Keratinocyte (primary cell): ENCODE data around the gene NQO2.

Source experiments
- EZH2 ChIP-seq: IDR thresholded peaks from one replicate; pipeline ENCODE4 v1.6.1; 2012; ENCODE audit warnings: inconsistent platforms, mild to moderate bottlenecking, low read length, moderate library complexity
- TF ChIP-seq, protein P1 (sequence below), 3 experiments: IDR thresholded peaks in 1 of 3; conservative IDR thresholded peaks in 1 of 3; optimal IDR thresholded peaks in 1 of 3; 2 replicates in 2 of 3; 3 replicates in 1 of 3; pipeline versions ENCODE3 to v1.5.1; 2011; ENCODE audit warnings: low read length in 3 of 3, mild to moderate bottlenecking in 3 of 3, moderate library complexity in 2 of 3, control low read depth in 1 of 3, inconsistent platforms in 1 of 3; ENCODE audit not compliant: insufficient read depth in 2 of 3; ENCODE audit errors: extremely low read depth in 1 of 3

DNA sequence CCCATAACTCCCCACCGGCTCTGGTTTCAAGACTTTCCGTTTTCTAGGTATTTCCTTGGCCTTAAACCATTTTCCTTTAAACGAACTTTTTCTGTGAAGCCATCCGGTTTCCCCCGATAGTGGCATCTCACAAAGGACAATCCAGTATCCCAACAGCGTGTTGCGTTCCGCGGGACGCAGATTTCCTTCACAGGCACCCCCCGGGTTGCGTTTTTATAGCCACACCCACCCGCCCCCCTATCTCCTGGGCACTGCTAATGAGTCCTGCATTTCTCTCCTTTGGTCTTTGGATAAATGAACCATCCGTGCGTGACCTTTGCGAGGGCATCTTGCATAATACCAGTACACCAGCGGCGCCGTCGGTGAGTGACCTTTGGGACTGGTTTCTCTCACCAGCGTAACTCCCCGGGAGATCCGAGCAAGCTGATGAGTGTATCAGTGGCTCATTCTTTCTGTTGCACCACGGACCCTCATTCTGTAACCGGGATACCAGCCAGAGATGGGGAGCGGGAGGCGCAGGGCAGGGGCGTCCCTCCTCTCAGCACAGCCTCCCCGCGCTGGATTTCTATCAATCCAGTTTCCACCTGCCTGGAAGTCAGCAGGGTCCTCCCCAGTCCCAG is 586 bp upstream of the NQO2 start:
- no peak for TF ChIP-seq EZH2
- TF ChIP-seq, protein P1, sequence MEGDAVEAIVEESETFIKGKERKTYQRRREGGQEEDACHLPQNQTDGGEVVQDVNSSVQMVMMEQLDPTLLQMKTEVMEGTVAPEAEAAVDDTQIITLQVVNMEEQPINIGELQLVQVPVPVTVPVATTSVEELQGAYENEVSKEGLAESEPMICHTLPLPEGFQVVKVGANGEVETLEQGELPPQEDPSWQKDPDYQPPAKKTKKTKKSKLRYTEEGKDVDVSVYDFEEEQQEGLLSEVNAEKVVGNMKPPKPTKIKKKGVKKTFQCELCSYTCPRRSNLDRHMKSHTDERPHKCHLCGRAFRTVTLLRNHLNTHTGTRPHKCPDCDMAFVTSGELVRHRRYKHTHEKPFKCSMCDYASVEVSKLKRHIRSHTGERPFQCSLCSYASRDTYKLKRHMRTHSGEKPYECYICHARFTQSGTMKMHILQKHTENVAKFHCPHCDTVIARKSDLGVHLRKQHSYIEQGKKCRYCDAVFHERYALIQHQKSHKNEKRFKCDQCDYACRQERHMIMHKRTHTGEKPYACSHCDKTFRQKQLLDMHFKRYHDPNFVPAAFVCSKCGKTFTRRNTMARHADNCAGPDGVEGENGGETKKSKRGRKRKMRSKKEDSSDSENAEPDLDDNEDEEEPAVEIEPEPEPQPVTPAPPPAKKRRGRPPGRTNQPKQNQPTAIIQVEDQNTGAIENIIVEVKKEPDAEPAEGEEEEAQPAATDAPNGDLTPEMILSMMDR (optimal IDR thresholded peaks at IDR 0.05 in 1 of 3, IDR thresholded peaks at IDR 0.05 in 1 of 3, conservative IDR thresholded peaks at IDR 0.05 in 1 of 3; ENCODE audit: extremely low read depth in 1 of 3, insufficient read depth in 2 of 3, low read length in 3 of 3), result no peak
